SHP77 (cell line): Measurements from ENCODE around the gene TNIK.

Experiments used
- DNase-seq, 2 experiments: peaks; one replicate each; lab custom pipeline; 2025; lab: John Stamatoyannopoulos, UW

The TNIK gene

GRCh38 chr3:171044384-171044783, 415.8 kb downstream of the TNIK start:
- no peak for DNase-seq

GRCh38 chr3:171039674-171040073, 420.5 kb downstream of the TNIK start:
- DNase-seq = no peak

GRCh38 chr3:171038342-171038741, 421.9 kb downstream of the TNIK start:
- DNase-seq = no peak

GRCh38 chr3:171028779-171029232, 431.4 kb downstream of the TNIK start:
- no peak for DNase-seq

- no peak for DNase-seq
Measured at GRCh38 chr3:171028025-171028778, 432.0 kb downstream of the TNIK start.

- DNase-seq = no peak
Measured at GRCh38 chr3:171026597-171027293, 433.5 kb downstream of the TNIK start, which contains the start of gene SLC2A2. Gene SLC2A2, minus strand, starts transcription at chr3:171026720. Its CDS starts 50 bp downstream, at chr3:171026670.

GRCh38 chr3:171023566-171023965, 436.6 kb downstream of the TNIK start:
- no peak for DNase-seq

- no peak for DNase-seq
Measured at GRCh38 chr3:171021377-171021776, 438.8 kb downstream of the TNIK start.

- no peak for DNase-seq
Measured at GRCh38 chr3:171018156-171018935, 441.9 kb downstream of the TNIK start.

GRCh38 chr3:171013822-171014748, 446.1 kb downstream of the TNIK start:
- no peak for DNase-seq

- no peak for DNase-seq
Measured at GRCh38 chr3:171011873-171012336, 448.3 kb downstream of the TNIK start.
